ENCODE measurements around the gene MBP.

The MBP gene

DNA sequence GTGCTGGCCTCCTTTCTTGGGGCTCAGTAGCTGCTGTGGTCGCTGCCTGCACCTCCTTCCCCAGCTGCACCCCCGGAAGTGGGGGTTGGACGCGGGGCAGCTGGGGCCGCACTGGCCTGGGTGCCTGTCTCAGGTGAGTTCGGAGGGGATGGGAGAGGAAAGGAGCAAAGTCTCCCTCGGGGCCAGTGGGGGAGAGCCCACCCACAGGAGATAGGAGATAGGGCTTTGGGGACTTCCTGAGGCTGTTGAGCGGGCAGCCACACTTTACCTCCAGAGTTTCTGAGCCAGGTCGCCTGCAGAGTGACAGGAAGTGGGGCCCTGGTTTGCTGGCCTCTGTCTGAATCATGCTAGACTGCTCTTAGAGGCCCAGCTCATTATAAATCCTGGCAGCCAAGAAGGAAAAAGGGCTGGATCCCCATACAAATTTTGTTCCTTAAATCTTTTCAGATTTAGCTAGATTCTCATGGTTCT, 8.1 kb downstream of the MBP start:
- Histone ChIP-seq H2BK5ac (ENCODE audit: low read length) (no peak overlapping the region), H3K79me2 (ENCODE audit: control insufficient read depth, insufficient read depth, low read length) (no peaks in the 10 kb centered on the region), H3K23ac (ENCODE audit: low read length) (no peak overlapping the region), H3K36me3 (ENCODE audit: control insufficient read depth, insufficient read depth, low read length) (no peaks in the 10 kb centered on the region), H3K56ac (ENCODE audit: low read length) (peak overlapping the region; percentile 56), H3K4me1 (ENCODE audit: control insufficient read depth, low read depth, low read length) (peaks cover 4% of the 10 kb centered on the region), H4K8ac (ENCODE audit: low read depth, low read length) (no peak overlapping the region), H3K4me2 (ENCODE audit: low read length) (no peak overlapping the region), H3K79me1 (ENCODE audit: low read length) (no peaks in the 10 kb centered on the region), H3K27me3 (ENCODE audit: insufficient read depth, low read length, poor library complexity) (no peaks in the 10 kb centered on the region), H2AK5ac (ENCODE audit: low read length) (no peak overlapping the region), H3K9ac (ENCODE audit: low read length) (peak overlapping the region; percentile 6), H3K27ac (ENCODE audit: low read depth, low read length) (peak overlapping the region; percentile 53), H3K18ac (ENCODE audit: low read length) (peak overlapping the region; percentile 99), H4K5ac (ENCODE audit: low read length) (no peak overlapping the region), H2BK15ac (replicated peaks; ENCODE audit: low read depth) (peak overlapping the region; percentile 27), H3K4ac (ENCODE audit: low read depth, low read length) (peak overlapping the region; percentile 85), H3K4me3 (ENCODE audit: low read length) (no peak overlapping the region), H2BK120ac (ENCODE audit: low read depth, low read length) (peak overlapping the region; percentile 63)
- DNase-seq, result peak; percentile 59
- WGBS (ENCODE audit: extremely low coverage, insufficient coverage, low lambda C conversion rate), result no CpG with 5 or more reads among the region's 9 CpGs

DNA sequence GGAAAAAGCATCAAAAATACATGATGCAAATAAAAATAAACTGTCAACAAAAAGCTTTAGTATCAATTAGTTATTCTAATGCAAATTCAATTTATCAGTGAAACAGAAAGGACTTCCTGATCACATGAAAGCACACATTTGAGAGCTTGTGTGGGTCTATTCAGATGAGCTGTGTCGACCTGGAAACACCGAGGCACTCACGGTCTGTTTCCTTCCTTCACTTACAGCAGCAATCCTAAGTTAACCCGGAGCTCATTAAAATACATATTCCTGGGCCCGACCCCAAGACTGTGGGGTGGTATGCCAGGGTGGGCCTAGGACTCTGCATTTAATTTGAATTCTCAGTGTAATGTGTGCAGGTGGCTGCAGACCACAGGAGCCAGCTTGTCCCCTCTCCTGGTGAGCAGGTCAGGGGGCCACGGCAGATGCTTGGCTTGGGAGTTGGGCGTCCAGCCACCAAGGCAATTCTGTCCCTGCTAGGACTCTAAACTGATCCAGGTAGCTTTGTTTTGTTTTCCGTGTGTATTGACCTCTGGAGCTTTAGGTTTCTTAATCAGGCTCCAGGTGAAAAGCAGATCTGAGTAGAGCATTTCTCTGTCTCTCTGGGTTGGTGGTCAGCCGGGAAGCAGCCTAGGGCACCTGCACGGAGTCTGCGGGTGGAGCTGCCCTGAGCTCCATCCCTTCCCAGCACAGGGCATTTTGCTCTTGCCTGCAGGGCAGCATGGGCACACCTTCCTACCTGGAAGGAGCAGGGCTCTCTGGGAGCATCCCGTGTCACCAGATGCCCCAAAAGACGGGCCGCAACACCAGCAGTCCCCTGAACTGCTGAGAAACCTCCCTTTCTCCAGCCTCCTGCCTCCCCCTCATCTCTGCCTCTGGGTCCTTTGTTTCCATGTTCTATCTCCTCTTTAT, 9.0 kb downstream of the MBP start:
- H4K5ac ChIP-seq (ENCODE audit: low read length), result no peak overlapping the region

DNA sequence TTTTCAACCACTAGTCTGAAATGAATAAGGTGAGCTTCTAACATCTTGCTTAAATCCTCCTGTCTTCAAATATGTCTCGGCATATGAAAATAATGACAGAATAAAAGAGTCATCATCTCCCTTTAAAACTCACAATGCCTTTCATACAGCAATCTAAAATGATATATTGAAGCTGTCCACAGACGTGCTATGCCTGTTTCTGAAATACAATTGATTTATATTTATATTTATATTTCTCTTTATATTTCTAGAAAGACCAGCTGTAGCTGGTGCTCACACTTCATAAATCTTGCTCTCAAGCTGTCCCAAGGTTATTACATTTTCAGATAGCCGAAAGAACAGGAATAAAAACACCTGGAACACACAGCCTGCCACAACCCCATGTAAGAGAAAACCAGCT, 11.1 kb downstream of the MBP start:
- no peak overlapping the region for H3K4ac ChIP-seq (ENCODE audit: low read depth, low read length)
- H3K27me3 ChIP-seq (ENCODE audit: insufficient read depth, low read length, poor library complexity), result no peaks in the 10 kb centered on the region
- DNase-seq, result no peak
- H3K18ac ChIP-seq (ENCODE audit: low read length), result no peak overlapping the region
- no peak overlapping the region for H3K9ac ChIP-seq (ENCODE audit: low read length)
- peaks cover 1% of the 10 kb centered on the region for H3K79me1 ChIP-seq (ENCODE audit: low read length)
- H2AK5ac ChIP-seq (ENCODE audit: low read length), result no peak overlapping the region
- no peak overlapping the region for H3K27ac ChIP-seq (ENCODE audit: low read depth, low read length)
- no peaks in the 10 kb centered on the region for H3K36me3 ChIP-seq (ENCODE audit: control insufficient read depth, insufficient read depth, low read length)
- no peak overlapping the region for H3K56ac ChIP-seq (ENCODE audit: low read length)
- H2BK5ac ChIP-seq (ENCODE audit: low read length), result no peak overlapping the region
- WGBS (ENCODE audit: extremely low coverage, insufficient coverage, low lambda C conversion rate), result no CpG with 5 or more reads among the region's 3 CpGs
- no peak overlapping the region for H4K8ac ChIP-seq (ENCODE audit: low read depth, low read length)
- no peak overlapping the region for H2BK120ac ChIP-seq (ENCODE audit: low read depth, low read length)
- H2BK15ac ChIP-seq (replicated peaks; ENCODE audit: low read depth), result no peak overlapping the region
- no peak overlapping the region for H3K4me3 ChIP-seq (ENCODE audit: low read length)
- peaks cover 4% of the 10 kb centered on the region for H3K4me1 ChIP-seq (ENCODE audit: control insufficient read depth, low read depth, low read length)
- H4K5ac ChIP-seq (ENCODE audit: low read length), result no peak overlapping the region
- no peak overlapping the region for H3K23ac ChIP-seq (ENCODE audit: low read length)
- no peaks in the 10 kb centered on the region for H3K79me2 ChIP-seq (ENCODE audit: control insufficient read depth, insufficient read depth, low read length)
- H3K4me2 ChIP-seq (ENCODE audit: low read length), result no peak overlapping the region

More for the DNA sequence above, 9.0 kb downstream of the MBP start:
- H2BK120ac ChIP-seq (ENCODE audit: low read depth, low read length), result no peak overlapping the region
- H3K23ac ChIP-seq (ENCODE audit: low read length), result no peak overlapping the region
- H2AK5ac ChIP-seq (ENCODE audit: low read length), result no peak overlapping the region
- no peak overlapping the region for H3K4me3 ChIP-seq (ENCODE audit: low read length)
- no CpG with 5 or more reads among the region's 14 CpGs for WGBS (ENCODE audit: extremely low coverage, insufficient coverage, low lambda C conversion rate)
- no peak overlapping the region for H3K9ac ChIP-seq (ENCODE audit: low read length)
- H3K79me2 ChIP-seq (ENCODE audit: control insufficient read depth, insufficient read depth, low read length), result no peaks in the 10 kb centered on the region
- H3K56ac ChIP-seq (ENCODE audit: low read length), result no peak overlapping the region
- peaks cover 1% of the 10 kb centered on the region for H3K79me1 ChIP-seq (ENCODE audit: low read length)
- no peaks in the 10 kb centered on the region for H3K27me3 ChIP-seq (ENCODE audit: insufficient read depth, low read length, poor library complexity)
- peaks cover 4% of the 10 kb centered on the region for H3K4me1 ChIP-seq (ENCODE audit: control insufficient read depth, low read depth, low read length)
- peak overlapping the region; percentile 22 for H3K4ac ChIP-seq (ENCODE audit: low read depth, low read length)
- H4K8ac ChIP-seq (ENCODE audit: low read depth, low read length), result no peak overlapping the region
- no peaks in the 10 kb centered on the region for H3K36me3 ChIP-seq (ENCODE audit: control insufficient read depth, insufficient read depth, low read length)
- H2BK15ac ChIP-seq (replicated peaks; ENCODE audit: low read depth), result no peak overlapping the region
- H3K18ac ChIP-seq (ENCODE audit: low read length), result no peak overlapping the region
- no peak overlapping the region for H2BK5ac ChIP-seq (ENCODE audit: low read length)
- no peak overlapping the region for H3K27ac ChIP-seq (ENCODE audit: low read depth, low read length)
- DNase-seq, result no peak
- no peak overlapping the region for H3K4me2 ChIP-seq (ENCODE audit: low read length)

DNA sequence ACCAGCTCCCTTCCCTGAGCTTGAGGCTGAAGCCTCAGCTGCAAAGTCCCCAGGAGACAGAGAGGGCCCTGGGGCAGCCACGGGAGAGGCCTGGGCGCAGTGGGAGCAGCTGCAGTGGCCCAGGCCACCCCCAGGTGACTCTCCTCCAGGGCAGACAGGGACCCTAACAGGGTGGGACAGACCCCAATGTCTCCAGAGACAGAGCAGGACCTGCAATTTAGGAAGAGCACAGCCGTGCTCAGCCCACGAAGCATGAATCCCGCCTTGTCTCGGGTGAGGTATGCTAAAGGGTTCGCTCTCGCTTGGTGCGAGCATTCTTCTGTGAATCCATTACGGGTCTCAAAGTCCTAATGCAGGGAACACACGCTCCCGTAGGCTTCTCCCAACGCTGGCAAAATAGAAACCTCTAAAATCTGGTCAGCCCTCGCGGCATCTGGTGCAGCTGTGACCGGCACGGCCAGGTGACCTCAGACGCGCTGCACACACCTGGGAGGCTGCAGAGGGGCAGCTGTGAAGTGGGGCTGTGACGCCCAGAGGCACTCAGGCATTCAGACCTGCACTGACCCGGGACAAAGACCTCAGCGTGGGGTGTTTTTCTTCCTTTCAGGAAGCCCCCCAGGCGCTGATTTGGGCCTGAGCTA, 12.6 kb downstream of the MBP start:
- Histone ChIP-seq H3K9ac (ENCODE audit: low read length) (no peak overlapping the region), H3K4me3 (ENCODE audit: low read length) (no peak overlapping the region), H2BK15ac (replicated peaks; ENCODE audit: low read depth) (no peak overlapping the region), H3K4ac (ENCODE audit: low read depth, low read length) (no peak overlapping the region), H3K27me3 (ENCODE audit: insufficient read depth, low read length, poor library complexity) (no peaks in the 10 kb centered on the region), H3K56ac (ENCODE audit: low read length) (no peak overlapping the region), H3K23ac (ENCODE audit: low read length) (no peak overlapping the region), H4K8ac (ENCODE audit: low read depth, low read length) (no peak overlapping the region), H3K4me1 (ENCODE audit: control insufficient read depth, low read depth, low read length) (peaks cover 3% of the 10 kb centered on the region), H3K79me2 (ENCODE audit: control insufficient read depth, insufficient read depth, low read length) (no peaks in the 10 kb centered on the region), H4K5ac (ENCODE audit: low read length) (no peak overlapping the region), H2BK120ac (ENCODE audit: low read depth, low read length) (no peak overlapping the region), H2AK5ac (ENCODE audit: low read length) (no peak overlapping the region), H3K18ac (ENCODE audit: low read length) (no peak overlapping the region), H3K79me1 (ENCODE audit: low read length) (peaks cover 1% of the 10 kb centered on the region), H3K4me2 (ENCODE audit: low read length) (no peak overlapping the region), H3K27ac (ENCODE audit: low read depth, low read length) (no peak overlapping the region), H2BK5ac (ENCODE audit: low read length) (no peak overlapping the region), H3K36me3 (ENCODE audit: control insufficient read depth, insufficient read depth, low read length) (no peaks in the 10 kb centered on the region)
- WGBS (ENCODE audit: extremely low coverage, insufficient coverage, low lambda C conversion rate), result no CpG with 5 or more reads among the region's 23 CpGs
- DNase-seq, result no peak

DNA sequence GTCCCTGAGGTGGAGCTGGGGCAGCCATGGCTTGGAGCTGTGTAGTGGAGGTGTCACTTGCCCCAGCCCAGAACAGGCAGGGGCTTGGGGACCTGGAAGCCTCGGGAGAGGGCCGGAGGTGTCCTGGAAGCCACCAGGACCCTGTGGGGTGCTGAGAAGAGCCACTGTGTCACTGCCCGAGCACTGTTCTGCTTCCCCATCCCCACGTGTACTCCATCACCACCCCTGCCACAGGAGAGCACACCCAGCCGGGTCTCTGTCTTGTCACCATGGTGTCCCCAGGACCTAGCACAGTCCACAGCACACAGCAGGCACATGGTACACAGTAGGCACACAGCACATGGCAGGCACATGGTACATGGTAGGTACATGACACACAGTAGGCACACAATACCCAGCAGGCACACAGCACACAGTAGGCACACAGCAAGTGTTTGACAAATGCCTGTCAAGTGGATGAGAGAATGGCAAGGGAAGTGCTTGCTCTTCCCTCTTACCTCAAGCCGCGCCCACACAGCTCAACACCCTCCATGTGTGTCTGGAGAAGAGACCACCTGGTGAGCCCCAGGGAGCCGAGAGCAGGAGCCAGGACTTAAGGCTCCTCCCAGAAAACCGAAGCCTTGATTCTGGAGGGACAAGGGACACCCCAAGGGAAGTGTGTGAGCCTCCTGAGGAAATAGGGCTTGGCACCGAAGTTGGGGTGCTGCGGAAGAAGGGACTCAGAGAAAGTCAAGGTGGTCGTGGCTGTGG, 13.3 kb downstream of the MBP start:
- Histone ChIP-seq H3K23ac (ENCODE audit: low read length) (no peak overlapping the region), H3K4me2 (ENCODE audit: low read length) (no peak overlapping the region), H2BK15ac (replicated peaks; ENCODE audit: low read depth) (no peak overlapping the region), H3K27ac (ENCODE audit: low read depth, low read length) (no peak overlapping the region), H3K9ac (ENCODE audit: low read length) (no peak overlapping the region), H2BK120ac (ENCODE audit: low read depth, low read length) (no peak overlapping the region), H3K18ac (ENCODE audit: low read length) (no peak overlapping the region), H3K36me3 (ENCODE audit: control insufficient read depth, insufficient read depth, low read length) (no peaks in the 10 kb centered on the region), H3K4me3 (ENCODE audit: low read length) (no peak overlapping the region), H3K27me3 (ENCODE audit: insufficient read depth, low read length, poor library complexity) (no peaks in the 10 kb centered on the region), H4K5ac (ENCODE audit: low read length) (no peak overlapping the region), H3K4ac (ENCODE audit: low read depth, low read length) (no peak overlapping the region), H2AK5ac (ENCODE audit: low read length) (no peak overlapping the region), H3K4me1 (ENCODE audit: control insufficient read depth, low read depth, low read length) (peaks cover 2% of the 10 kb centered on the region), H2BK5ac (ENCODE audit: low read length) (no peak overlapping the region), H4K8ac (ENCODE audit: low read depth, low read length) (no peak overlapping the region), H3K56ac (ENCODE audit: low read length) (no peak overlapping the region), H3K79me2 (ENCODE audit: control insufficient read depth, insufficient read depth, low read length) (no peaks in the 10 kb centered on the region), H3K79me1 (ENCODE audit: low read length) (peaks cover 1% of the 10 kb centered on the region)
- WGBS (ENCODE audit: extremely low coverage, insufficient coverage, low lambda C conversion rate), result no CpG with 5 or more reads among the region's 12 CpGs
- DNase-seq, result no peak

All from mesendoderm (in vitro differentiated cells).